Epithelial cell of proximal tubule (primary cell): ENCODE results near the gene SHMT1. TPM values are rescaled to one million over a fixed set of nuclear protein-coding genes. Genes with fewer than 3 reads are reported as not detected.
"Not testable (repeated sequence)": the region's sequence is repeated elsewhere in the genome, so short reads cannot be mapped to it uniquely, and the experiment has no call there.

Source experiments
- DNase-seq: peaks from one replicate; pipeline ENCODE4 v3.0.0-alpha.2; 2011; ENCODE audit warnings: low read depth
- H3K4me3 ChIP-seq: 2 replicates; pipeline ENCODE4 v1.5.1; 2011; ENCODE audit warnings: low read depth, mild to moderate bottlenecking, low read length
- CTCF ChIP-seq: conservative IDR thresholded peaks from 2 replicates; pipeline ENCODE4 v1.5.1; 2012; ENCODE audit warnings: low read depth, mild to moderate bottlenecking, low read length
- total RNA-seq: library from RNA; depleted of rRNA; stranded (reverse); fragments of >200 nt; gene quantifications from 2 replicates; pipeline ENCODE4 v1.2.3, GENCODE V29; 2015

SHMT1 gene
- total RNA-seq, 1 donor from 2014 or later: 21.2 TPM

GRCh38 chr17:18377437-18378204 lies 14.3 kb upstream of the SHMT1 start, which contains the start of gene EVPLL:
TSS of gene EVPLL (plus strand) at chr17:18377778. CDS start at chr17:18380938, 3,160 bp downstream.
- no peak for TF ChIP-seq CTCF
- no peak for DNase-seq
- H3K4me3 ChIP-seq: no peak within 1 kb of the TSS

DNA sequence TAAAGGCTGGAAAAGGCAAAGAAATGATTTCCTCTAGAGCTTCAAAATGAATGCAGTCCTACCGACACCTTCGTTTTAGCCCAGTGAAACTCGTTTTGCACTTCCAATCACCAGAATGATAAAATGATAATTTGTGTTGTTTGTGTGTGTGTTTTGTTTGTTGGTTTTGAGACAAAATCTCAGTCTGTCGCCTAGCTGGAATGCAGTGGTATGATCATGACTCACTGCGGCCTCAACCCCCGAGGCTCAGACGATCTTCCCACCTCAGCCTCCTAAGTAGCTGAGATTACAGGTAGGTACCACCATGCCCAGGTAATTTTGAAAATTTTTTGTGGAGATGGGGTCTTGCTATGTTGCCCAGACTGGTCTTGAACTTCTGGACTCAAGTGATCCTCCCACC lies 10.9 kb upstream of the SHMT1 start:
- no peak for DNase-seq
- TF ChIP-seq CTCF: no peak
- H3K4me3 ChIP-seq: no peak overlapping the region

DNA sequence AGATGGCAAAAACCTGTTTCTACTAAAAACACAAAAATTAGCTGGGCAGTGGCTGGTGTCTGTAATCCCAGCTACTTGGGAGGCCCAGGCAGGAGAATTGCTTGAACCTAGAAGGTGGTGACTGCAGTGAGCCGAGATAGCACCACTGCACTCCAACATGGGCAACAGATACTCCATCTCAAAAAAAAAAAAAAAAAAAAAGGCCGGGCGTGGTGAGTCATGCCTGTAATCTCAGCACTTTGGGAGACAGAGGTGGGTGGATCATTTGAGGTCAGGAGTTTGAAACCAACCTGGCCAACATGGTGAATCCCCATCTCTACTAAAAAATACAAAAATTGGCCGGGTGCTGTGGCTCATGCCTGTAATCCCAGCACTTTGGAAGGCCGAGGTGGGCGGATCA lies 9.8 kb upstream of the SHMT1 start:
- H3K4me3 ChIP-seq, DNase-seq: not testable (repeated sequence)

GRCh38 chr17:18371455-18371854 lies 8.1 kb upstream of the SHMT1 start:
- no peak for DNase-seq
- TF ChIP-seq CTCF: no peak
- no peak overlapping the region for H3K4me3 ChIP-seq

DNA sequence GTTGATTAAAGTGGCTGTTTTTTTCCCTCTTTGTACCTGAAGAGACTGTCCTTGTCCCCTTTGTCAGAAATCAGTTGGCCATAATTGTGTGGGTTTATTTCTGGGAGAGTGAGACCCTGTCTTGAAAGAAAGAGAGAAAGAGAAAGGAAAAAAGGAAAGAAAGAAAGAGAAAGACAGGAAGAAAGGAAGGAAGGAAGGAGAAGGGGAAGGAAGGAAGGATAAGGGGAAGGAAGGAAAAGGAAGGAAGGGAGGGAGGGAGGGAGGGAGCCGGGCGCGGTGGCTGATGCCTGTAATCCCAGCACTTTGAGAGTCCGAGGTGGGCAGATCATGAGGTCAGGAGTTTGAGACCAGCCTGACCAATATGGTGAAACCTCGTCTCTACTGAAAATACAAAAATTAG lies 7.4 kb upstream of the SHMT1 start:
- no peak overlapping the region for H3K4me3 ChIP-seq
- DNase-seq: no peak
- TF ChIP-seq CTCF: no peak

GRCh38 chr17:18368946-18369345 lies 5.6 kb upstream of the SHMT1 start:
- DNase-seq: no peak
- H3K4me3 ChIP-seq: no peak overlapping the region
- TF ChIP-seq CTCF: no peak

- no peak for TF ChIP-seq CTCF
- H3K4me3 ChIP-seq: no peak overlapping the region
- no peak for DNase-seq
These were observed 816 bp upstream of the SHMT1 start for GRCh38 chr17:18364166-18364565.
